Measurements from ENCODE around the gene TLNRD1. TPM values are rescaled to one million over a fixed set of nuclear protein-coding genes. Genes with fewer than 3 reads are reported as not detected.

The TLNRD1 gene
- polyA plus RNA-seq, 3 donors, result 7.1 to 10.8 (median 8.4) TPM

DNA sequence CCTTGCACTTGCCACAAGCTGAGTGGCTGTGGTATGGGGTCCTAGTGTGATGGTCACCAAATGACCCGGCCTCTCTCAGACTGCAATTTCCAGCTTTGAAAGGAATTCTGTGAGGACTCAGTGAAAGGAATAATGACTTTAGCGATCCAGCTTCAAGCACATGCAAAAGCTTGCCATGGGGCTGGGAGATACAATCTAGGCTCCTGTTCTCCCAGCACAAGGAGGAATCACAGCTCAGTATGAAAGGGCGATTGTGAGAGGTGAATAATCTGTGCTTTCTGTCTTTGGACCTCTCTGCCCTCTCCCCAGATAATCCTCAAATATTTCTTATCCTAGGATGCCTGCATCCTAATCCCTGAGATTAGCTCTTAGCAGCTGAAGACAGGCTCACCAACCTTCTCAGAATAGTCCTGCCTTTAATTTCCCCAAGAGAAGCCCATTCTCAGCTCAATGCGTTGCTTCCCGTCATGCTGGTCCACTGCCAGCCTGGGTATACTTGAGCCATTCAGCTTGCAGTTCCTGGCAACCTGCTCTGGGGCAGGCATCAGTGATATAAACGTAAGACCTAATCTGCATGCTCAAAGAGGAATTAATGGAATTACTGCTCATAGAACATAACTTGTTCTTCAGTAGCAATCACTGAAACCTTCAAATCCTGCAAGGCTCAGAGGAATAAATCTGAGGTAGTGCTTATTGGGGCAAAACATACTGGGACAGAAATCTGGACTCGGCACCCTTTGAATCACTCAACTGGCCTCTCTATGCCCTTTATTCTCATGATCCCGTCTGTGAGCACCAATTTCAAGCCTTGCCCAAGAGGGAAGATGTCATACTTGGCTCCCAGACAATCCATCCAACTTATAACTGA lies 15.1 kb downstream of the TLNRD1 start:
- DNase-seq (ENCODE audit: extremely low read depth in 1 of 11, low read depth in 9 of 11, low spot score in 4 of 11), result no peak

DNA sequence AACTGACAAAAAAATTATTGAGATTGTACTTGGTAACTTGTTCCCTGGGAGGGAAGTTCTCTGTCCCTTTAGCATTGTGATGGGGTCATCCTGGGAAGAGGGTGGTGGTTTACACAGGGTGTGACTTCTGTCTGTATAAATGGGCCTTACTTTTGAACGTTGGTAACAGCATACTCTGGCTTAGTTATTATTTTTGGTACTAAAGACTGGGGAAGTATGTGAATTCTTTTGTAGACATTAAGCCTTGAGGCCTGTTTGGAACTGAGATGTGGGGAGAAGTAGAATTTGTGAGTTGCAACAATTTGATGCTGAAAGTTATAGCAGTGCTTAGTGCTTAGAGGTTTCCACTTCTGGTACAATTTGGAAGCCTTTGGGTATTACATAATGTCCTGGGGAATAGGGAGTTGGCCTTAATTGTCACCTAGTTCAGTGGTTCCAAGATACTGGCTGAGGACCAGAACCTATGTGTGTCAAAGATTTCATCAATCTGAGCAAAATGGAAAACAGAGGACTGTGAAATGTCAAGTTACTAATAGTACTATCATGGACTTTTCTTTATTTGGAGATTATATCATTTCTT lies 15.9 kb downstream of the TLNRD1 start:
- no peak for DNase-seq (ENCODE audit: extremely low read depth in 1 of 11, low read depth in 9 of 11, low spot score in 4 of 11)

- no peak for DNase-seq (ENCODE audit: extremely low read depth in 1 of 11, low read depth in 9 of 11, low spot score in 4 of 11)
Measured at GRCh38 chr15:81018197-81018596, 17.5 kb downstream of the TLNRD1 start.

DNA sequence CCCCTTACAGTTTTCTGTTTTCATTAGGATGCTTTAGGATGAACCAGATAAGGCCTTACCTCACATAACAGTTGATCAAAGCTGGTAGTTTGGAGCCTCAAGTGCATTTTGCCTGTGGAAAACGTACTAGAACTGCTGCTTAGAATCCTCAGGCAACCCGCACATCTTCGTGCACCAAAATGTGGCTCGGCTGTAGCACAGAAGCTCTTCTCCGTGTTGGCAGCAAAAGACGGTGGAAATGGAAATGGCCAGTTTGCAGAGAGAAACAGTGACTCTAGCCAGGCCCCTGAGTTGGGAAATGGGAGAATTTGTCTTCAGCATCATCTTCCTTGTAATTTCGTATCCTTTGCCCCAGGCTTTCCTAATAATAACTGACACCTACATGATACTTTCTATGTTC lies 20.6 kb downstream of the TLNRD1 start:
- no peak for DNase-seq (ENCODE audit: extremely low read depth in 1 of 11, low read depth in 9 of 11, low spot score in 4 of 11)

GRCh38 chr15:81023483-81024264 lies 23.0 kb downstream of the TLNRD1 start:
- peak in 1 of 11 donors; percentile 3 for DNase-seq (ENCODE audit: extremely low read depth in 1 of 11, low read depth in 9 of 11, low spot score in 4 of 11)

DNA sequence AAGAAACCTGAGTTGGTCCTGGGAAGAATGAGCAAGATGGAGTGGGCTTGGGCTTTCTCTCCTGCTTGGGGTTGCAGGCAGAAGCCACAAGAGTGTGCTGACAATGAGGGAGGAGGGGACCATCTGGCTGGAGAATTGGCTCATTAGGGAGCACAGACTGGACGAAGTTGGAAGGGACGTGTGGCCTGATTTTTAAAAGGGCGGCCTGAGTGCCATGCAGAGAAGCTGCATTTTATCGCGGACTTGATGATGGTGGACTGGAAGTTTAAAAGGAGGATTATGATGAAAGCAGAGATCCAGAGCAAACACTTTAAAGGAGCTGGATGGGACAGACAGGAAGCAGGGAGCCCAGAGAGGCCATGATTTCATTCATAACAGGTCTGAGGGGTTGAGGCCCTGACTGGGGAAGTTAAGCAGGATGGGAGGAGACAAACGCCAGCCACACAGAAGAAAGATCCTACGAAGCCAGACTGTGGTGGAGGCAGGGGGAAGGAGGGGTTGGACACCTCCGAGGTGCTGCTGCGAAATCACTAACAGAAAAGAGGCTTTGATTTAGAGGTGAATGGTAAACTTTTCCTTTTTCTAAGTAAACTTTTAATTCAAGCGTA lies 23.6 kb downstream of the TLNRD1 start:
- no peak for DNase-seq (ENCODE audit: extremely low read depth in 1 of 11, low read depth in 9 of 11, low spot score in 4 of 11)

- no peak for DNase-seq (ENCODE audit: extremely low read depth in 1 of 11, low read depth in 9 of 11, low spot score in 4 of 11)
Measured at GRCh38 chr15:81024936-81025335, 24.2 kb downstream of the TLNRD1 start.

- DNase-seq (ENCODE audit: extremely low read depth in 1 of 11, low read depth in 9 of 11, low spot score in 4 of 11), result no peak
Measured at GRCh38 chr15:81025721-81026370, 25.1 kb downstream of the TLNRD1 start.

GRCh38 chr15:81026836-81027599 lies 26.3 kb downstream of the TLNRD1 start:
- no peak for DNase-seq (ENCODE audit: extremely low read depth in 1 of 11, low read depth in 9 of 11, low spot score in 4 of 11)

GRCh38 chr15:81029414-81030300 lies 28.9 kb downstream of the TLNRD1 start:
- no peak for DNase-seq (ENCODE audit: extremely low read depth in 1 of 11, low read depth in 9 of 11, low spot score in 4 of 11)

DNA sequence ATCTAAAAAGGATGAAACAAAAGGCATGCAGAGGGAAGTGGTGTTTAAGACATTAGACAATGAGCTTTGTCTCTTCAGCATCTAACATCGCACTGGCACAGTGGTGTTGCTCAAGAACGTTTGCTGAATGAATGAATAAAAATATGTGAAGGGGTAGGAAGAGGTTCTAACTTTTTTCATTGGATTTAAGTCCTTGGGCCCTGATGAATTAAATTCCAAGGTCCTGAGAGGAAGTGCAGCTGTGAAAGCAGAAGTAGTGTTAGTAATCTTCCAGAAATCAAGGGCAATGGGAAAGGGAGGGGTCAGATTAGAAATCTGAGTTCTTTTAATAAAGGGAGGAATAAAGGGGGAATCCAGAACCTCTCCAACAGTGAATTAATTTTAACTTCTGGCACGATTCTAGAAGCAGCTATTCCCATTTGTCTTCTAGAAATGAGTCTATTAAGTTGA lies 29.6 kb downstream of the TLNRD1 start:
- DNase-seq (ENCODE audit: extremely low read depth in 1 of 11, low read depth in 9 of 11, low spot score in 4 of 11), result no peak

- DNase-seq (ENCODE audit: extremely low read depth in 1 of 11, low read depth in 9 of 11, low spot score in 4 of 11), result no peak
Measured at GRCh38 chr15:81031203-81031602, 30.5 kb downstream of the TLNRD1 start.

DNA sequence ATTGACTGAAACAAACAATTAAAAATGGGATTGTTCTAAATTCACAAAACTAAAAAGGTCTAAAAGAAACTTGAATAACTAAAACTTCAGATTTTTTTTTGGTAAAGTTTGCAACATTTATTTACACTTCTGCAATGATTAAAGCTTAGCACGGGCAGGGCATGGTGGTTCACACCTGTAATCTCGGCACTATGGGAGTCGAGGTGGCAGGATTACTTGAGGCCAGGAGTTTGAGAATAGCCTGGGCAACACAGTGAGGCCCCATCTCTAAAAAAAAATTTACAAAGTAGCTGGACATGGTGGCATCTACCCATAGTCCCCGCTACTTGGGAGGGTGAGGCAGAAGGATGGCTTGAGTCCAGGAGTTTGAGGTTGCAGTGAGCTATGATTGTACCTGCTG lies 31.6 kb downstream of the TLNRD1 start:
- no peak for DNase-seq (ENCODE audit: extremely low read depth in 1 of 11, low read depth in 9 of 11, low spot score in 4 of 11)

DNA sequence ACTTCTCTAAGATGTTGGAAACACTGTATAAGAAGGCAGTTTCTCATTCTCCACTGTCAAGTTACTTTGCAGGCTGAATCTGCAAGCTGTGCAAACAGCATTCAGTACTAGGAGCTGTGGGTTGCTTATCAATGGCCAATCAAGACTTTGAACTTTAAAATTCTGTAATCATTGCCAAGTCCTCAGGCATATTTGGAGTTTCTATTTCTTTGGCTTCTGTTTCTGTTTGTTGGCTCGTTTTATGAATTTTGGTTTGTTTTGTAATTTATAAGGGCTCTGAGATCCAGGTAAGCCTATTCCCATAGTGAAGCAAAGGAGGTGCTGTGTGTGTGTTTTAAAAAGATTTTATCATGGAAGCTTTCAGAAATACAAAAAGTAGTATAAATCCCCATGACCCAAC lies 32.1 kb downstream of the TLNRD1 start:
- no peak for DNase-seq (ENCODE audit: extremely low read depth in 1 of 11, low read depth in 9 of 11, low spot score in 4 of 11)

DNA sequence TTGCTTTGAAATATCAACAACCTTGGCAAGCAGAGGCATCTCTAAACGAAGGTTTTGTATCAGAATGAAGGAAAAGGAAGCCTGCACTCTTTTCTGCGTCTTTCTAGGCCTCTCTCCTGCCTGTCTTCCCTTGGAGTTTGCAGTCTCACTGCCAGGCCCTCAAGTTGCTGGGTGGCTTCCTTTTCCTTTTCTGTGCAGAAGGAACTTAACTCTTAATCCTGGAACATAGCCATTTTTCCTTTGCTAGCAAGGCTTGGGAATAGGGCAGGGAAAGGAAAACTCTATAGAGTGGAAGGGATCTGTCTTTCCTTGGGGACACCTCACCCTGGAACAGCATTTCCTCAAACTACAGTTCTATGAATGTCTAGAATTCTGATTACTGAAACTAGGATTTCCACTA lies 32.8 kb downstream of the TLNRD1 start:
- no peak for DNase-seq (ENCODE audit: extremely low read depth in 1 of 11, low read depth in 9 of 11, low spot score in 4 of 11)

DNA sequence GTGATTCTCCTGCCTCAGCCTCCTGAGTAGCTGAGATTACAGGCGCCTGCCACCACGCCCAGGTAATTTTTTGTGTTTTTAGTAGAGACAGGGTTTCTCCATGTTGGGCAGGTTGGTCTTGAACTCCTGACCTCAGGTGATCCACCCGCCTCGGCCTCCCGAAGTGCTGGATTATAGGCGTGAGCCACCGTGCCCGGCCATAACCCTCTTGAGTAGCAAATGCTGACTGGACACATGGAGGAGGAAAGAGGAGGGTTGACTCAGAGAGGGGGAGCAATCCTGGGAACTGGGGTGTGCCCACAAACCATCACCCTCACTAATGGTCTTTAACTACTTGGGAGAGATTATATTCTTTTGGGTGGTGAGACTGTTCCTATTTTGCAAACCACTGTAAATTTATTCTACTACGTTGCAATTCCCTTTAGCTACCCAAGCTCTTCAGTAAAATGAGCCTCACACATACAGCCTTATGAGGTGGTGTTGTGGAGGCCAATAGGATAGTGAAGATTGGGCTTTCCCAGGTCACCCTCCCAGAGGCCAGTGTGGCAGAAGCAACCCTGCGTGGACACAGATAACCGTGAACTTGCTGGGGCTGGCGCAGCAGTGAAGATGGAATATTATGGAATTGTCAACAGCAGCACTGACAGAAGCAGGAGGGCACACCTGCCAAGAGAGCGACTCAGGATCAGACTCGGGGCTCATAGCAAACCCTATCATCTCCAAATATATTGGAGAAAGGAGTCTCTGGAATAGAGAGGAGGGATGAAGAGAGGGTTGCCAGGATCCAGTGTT lies 37.4 kb downstream of the TLNRD1 start:
- no peak for DNase-seq (ENCODE audit: extremely low read depth in 1 of 11, low read depth in 9 of 11, low spot score in 4 of 11)

Data from renal cortex interstitium (tissue), 11 donors.